GM18517 (cell line): ENCODE data around the gene AQP1.

Experiments used
- ATAC-seq: cut with Tn5 transposase; IDR thresholded peaks from one replicate; pipeline ENCODE4 v1.9.1; 2021; ENCODE audit warnings: mild to moderate bottlenecking, moderate library complexity; ENCODE audit not compliant: unreplicated experiment

The AQP1 gene

DNA sequence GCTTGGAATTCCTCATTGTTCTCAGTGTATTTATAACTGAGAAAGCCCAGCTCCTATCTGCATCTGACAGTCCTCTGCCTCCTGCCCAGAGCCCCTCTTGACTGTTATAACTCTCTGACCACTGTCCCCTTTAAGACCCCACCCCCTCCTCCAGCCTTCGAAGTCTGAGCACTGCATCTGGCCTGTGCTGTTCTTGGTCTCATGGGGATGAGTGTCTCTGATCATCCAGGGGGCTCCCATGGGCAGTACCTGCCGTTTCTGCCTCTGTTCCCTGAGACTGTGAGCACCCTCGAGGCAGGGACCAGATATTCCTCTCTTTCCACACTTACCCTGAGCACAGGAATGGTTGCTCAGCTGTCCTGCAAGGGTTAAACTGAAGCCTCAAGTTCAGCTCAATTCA is 59.8 kb downstream of the AQP1 start:
- ATAC-seq, result no peak

DNA sequence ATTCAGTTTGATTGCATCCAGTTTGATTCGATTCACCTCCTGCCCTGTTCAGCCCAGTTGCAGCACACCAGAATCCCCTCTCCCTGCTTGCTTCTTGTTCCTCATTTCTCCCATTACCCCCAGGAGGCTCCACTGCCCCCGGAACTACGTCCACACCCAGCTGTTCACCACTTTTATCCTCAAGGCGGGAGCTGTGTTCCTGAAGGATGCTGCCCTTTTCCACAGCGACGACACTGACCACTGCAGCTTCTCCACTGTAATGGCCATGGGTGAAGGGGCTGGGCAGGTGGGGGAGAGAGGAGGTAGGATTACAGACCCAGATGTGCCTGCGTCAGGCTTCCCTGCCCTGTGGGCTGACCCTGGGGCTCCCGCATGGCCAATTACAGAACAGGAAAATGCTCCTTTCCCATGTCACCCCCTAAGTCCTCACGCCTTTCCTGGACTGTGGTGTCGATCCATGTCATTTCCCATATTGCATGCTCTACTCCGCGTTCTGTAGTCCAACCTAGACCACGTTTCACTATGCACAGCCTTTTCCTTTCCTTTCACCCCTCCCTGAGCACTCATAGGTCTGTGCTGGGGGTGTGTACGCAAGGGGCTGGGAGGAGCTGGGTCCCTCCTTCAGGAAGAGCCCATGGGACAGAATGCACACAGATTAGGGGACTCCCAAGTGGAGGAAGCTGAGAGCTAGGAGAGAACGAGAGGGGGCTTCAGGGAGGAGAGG is 60.3 kb downstream of the AQP1 start:
- no peak for ATAC-seq

DNA sequence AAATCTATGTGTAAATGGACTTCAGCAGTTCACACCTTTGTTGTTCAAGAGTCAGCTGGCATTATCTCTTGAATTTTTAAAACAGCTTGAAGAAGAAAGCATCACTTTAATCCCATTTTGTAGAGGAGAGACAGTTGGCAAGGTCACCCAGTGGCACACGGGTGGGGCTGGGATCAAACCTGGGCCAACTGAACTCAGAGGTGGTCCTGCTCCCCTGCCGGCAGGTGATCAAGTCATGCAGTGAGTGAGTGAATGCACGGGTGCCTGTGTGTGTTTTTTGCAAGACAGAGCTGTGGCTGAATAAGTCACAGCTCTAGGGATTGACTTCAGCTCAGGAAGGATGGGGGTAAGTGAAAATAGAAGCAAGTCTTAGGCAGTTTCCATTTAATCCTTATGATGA is 61.6 kb downstream of the AQP1 start:
- no peak for ATAC-seq

DNA sequence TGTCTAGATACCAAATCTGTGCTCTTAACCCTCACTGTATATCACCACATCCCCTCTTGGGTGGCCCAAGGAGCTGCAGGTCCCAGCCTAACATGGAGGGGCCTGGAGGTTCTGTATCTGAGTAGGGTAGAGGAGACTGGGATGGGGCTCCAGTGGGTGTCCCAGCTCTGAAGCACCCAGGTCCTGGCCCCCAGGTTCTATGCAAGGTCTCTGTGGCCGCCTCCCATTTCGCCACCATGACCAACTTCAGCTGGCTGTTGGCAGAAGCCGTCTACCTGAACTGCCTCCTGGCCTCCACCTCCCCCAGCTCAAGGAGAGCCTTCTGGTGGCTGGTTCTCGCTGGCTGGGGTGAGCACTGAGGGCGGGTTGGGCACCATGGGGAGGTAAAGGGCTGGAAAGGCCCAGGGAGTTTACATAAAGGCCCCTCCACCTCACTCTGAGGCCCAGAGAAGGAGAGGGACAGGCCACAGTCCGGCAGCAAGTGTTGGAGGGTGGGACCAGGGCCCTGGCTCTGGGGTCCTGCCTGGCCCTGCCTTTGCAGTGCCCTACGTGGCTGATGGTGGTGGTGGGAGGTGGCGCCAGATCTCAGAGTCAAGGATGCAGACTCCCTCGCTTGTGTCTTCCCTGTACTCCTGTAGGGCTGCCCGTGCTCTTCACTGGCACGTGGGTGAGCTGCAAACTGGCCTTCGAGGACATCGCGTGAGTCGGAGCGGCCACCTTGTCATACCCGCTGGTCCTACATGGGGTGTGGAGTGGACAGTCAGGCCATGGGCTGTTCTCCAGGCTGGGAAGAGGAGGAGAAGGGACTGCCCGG is 62.3 kb downstream of the AQP1 start:
- ATAC-seq, result no peak

DNA sequence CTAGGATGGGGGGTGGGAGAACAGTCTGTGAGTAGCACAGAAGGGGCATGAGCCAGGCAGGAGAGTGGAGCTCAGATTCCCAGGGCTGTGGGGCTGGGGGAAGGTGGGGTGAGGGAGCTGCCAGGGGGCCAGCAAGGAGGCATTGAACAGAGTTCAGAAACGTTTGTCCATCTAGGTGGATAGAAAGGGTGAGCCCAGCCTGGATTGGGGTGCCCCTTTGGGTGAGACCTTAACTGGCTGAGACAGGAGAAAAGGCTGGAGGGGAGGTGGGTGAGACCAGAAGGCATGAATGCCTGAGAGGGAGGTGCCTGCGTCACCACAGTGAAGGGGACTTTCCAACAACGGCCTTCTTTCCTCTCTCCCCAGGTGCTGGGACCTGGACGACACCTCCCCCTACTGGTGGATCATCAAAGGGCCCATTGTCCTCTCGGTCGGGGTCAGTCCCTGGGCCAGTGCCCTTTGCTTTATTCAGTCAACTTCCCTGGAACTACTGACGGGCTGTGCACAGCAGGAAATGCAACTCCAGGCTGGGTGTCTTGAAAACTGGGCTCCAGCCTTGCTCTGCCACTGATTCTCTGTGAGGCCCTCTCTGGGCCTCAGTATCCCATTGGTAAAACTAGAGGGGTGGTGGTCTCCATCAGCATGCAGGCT is 63.1 kb downstream of the AQP1 start:
- ATAC-seq, result peak; percentile 93
